Measurements from ENCODE around the gene ISM1.

- TF ChIP-seq CTCF (IDR thresholded peaks at IDR 0.05; ENCODE audit: insufficient read depth, low read depth, low read length) = no peak
- no peak for TF ChIP-seq EZH2 (IDR thresholded peaks at IDR 0.05; ENCODE audit: insufficient read depth, low read length)
These were observed 30.8 kb downstream of the ISM1 start for GRCh38 chr20:13251904-13252297.
